CD4-positive, CD25-positive, alpha-beta regulatory T cell (primary cell): ENCODE measurements around the gene PTH1R. TPM values are rescaled to one million over a fixed set of nuclear protein-coding genes. Genes with fewer than 3 reads are reported as not detected.

Experiments used
- ATAC-seq, 2 donors: fragments of 150-1000 bp; cut with Tn5 transposase; one replicate each; pipeline ENCODE4 v1.10.0; 2021; ENCODE audit warnings: low read depth in 2 of 2, moderate number of reproducible peaks in 2 of 2, moderate library complexity in 1 of 2
- DNase-seq, 3 donors: peaks; one replicate each; pipeline versions ENCODE4 v3.0.0 to v3.0.0-alpha.2; 2012 to 2022; ENCODE audit warnings: mixed read lengths in 1 of 3
- H3K27ac ChIP-seq: one replicate; pipeline ENCODE4 v1.7.0; 2013; ENCODE audit warnings: mild to moderate bottlenecking, low read length; ENCODE audit not compliant: insufficient read depth, poor library complexity, severe bottlenecking
- H3K27me3 ChIP-seq: one replicate; pipeline ENCODE4 v1.7.0; 2013; ENCODE audit warnings: low read length; ENCODE audit not compliant: control insufficient read depth, insufficient read depth
- H3K36me3 ChIP-seq: one replicate; pipeline ENCODE4 v1.7.0; 2013; ENCODE audit warnings: mild to moderate bottlenecking, low read length, moderate library complexity; ENCODE audit not compliant: control insufficient read depth, insufficient read depth
- H3K4me1 ChIP-seq: 2 replicates; pipeline ENCODE4 v1.7.0; 2013; ENCODE audit warnings: mild to moderate bottlenecking, low read length; ENCODE audit not compliant: insufficient read depth, control insufficient read depth, poor library complexity, severe bottlenecking
- H3K4me3 ChIP-seq: one replicate; pipeline ENCODE4 v1.7.0; 2013; ENCODE audit warnings: low read depth, mild to moderate bottlenecking, low read length, moderate library complexity
- H3K9me3 ChIP-seq, 2 experiments: 1 replicate in 1 of 2; 2 replicates in 1 of 2; pipeline ENCODE4 v1.7.0; 2013; ENCODE audit warnings: low read length in 2 of 2, mild to moderate bottlenecking in 1 of 2, moderate library complexity in 1 of 2; ENCODE audit not compliant: control insufficient read depth in 2 of 2
- H3K27ac Mint-ChIP-seq, 3 donors: one replicate each; pipeline ENCODE4 v1.8.0; 2020 to 2022; ENCODE audit warnings: mild to moderate bottlenecking in 3 of 3, mixed read lengths in 3 of 3, moderate library complexity in 2 of 3
- H3K27me3 Mint-ChIP-seq: one replicate; pipeline ENCODE4 v1.8.0; 2022; ENCODE audit warnings: mild to moderate bottlenecking, mixed read lengths
- H3K36me3 Mint-ChIP-seq: one replicate; pipeline ENCODE4 v1.8.0; 2020; ENCODE audit warnings: mixed read lengths
- H3K4me1 Mint-ChIP-seq, 4 donors: one replicate each; pipeline ENCODE4 v1.8.0; 2020 to 2022; ENCODE audit warnings: mixed read lengths in 4 of 4, mild to moderate bottlenecking in 1 of 4
- H3K4me3 Mint-ChIP-seq, 4 donors: one replicate each; pipeline ENCODE4 v1.8.0; 2020 to 2022; ENCODE audit warnings: mild to moderate bottlenecking in 4 of 4, mixed read lengths in 4 of 4, moderate library complexity in 3 of 4
- H3K9me3 Mint-ChIP-seq, 7 donors: one replicate each; pipeline ENCODE4 v1.8.0; 2020 to 2022; ENCODE audit warnings: mixed read lengths in 7 of 7, mild to moderate bottlenecking in 3 of 7, moderate library complexity in 2 of 7
- polyA plus RNA-seq, 4 donors: library from polyadenylated mRNA; unstranded; fragments of 300-500 nt; fragmentation: Illumina TruSeq; gene quantifications; one replicate each; pipeline ENCODE4 v1.2.3, GENCODE V29; 2021
- total RNA-seq: library from RNA; stranded (reverse); gene quantifications from one replicate; pipeline ENCODE4 v1.2.3, GENCODE V29; 2022

The PTH1R gene
- not detected for total RNA-seq
- not detected for polyA plus RNA-seq

- H3K4me1 ChIP-seq = peaks cover 13% of the 10 kb centered on the region
- Mint-ChIP-seq H3K9me3 (peaks cover 0 to 2% (median 0%) of the 10 kb centered on the region in 7 donors), H3K27me3 (peaks cover 23% of the 10 kb centered on the region), H3K36me3 (no peaks in the 10 kb centered on the region), H3K27ac (no peak within 1 kb of the TSS), H3K4me3 (no peak within 1 kb of the TSS), H3K4me1 (peaks cover 0 to 19% (median 3%) of the 10 kb centered on the region in 4 donors)
- DNase-seq (no peak), ATAC-seq (no peak)
- no peaks in the 10 kb centered on the region for H3K36me3 ChIP-seq
- H3K9me3 ChIP-seq = no peaks in the 10 kb centered on the region
- H3K27ac ChIP-seq = no peak within 1 kb of the TSS
- peaks cover 7% of the 10 kb centered on the region for H3K27me3 ChIP-seq
- no peak within 1 kb of the TSS for H3K4me3 ChIP-seq
Observed at GRCh38 chr3:46877406-46878125, at the start of gene PTH1R. PTH1R (plus strand) TSS chr3:46877721; CDS start chr3:46883560, 5,839 bp downstream.

GRCh38 chr3:46829699-46830208 lies 47.8 kb upstream of the PTH1R start:
- DNase-seq = peak in 1 of 3 donors; percentile 38
- Mint-ChIP-seq H3K4me3 (no peak overlapping the region), H3K36me3 (no peaks in the 10 kb centered on the region), H3K4me1 (peaks cover 0 to 9% (median 3%) of the 10 kb centered on the region in 4 donors), H3K27ac (no peak overlapping the region), H3K9me3 (peaks cover 0 to 2% (median 0%) of the 10 kb centered on the region in 7 donors), H3K27me3 (peaks cover 20% of the 10 kb centered on the region)
- ATAC-seq = peak in 1 of 2 donors; percentile 14
- Histone ChIP-seq H3K27me3 (peaks cover 2% of the 10 kb centered on the region), H3K4me3 (no peak overlapping the region), H3K36me3 (no peaks in the 10 kb centered on the region), H3K27ac (no peak overlapping the region), H3K4me1 (no peaks in the 10 kb centered on the region), H3K9me3 (no peaks in the 10 kb centered on the region)

- no peak for ATAC-seq
- H3K4me3 Mint-ChIP-seq = no peak overlapping the region
Observed at GRCh38 chr3:46830801-46831200, 46.7 kb upstream of the PTH1R start.

GRCh38 chr3:46831316-46831715 lies 46.2 kb upstream of the PTH1R start:
- Histone ChIP-seq H3K9me3 (no peaks in the 10 kb centered on the region), H3K4me3 (no peak overlapping the region), H3K4me1 (no peaks in the 10 kb centered on the region), H3K27ac (no peak overlapping the region), H3K27me3 (no peaks in the 10 kb centered on the region), H3K36me3 (no peaks in the 10 kb centered on the region)
- H3K27ac Mint-ChIP-seq = no peak overlapping the region
- ATAC-seq (no peak), DNase-seq (no peak)
- no peaks in the 10 kb centered on the region for H3K9me3 Mint-ChIP-seq
- peaks cover 0 to 9% (median 4%) of the 10 kb centered on the region in 4 donors for H3K4me1 Mint-ChIP-seq
- peaks cover 13% of the 10 kb centered on the region for H3K27me3 Mint-ChIP-seq
- no peak overlapping the region for H3K4me3 Mint-ChIP-seq
- H3K36me3 Mint-ChIP-seq = no peaks in the 10 kb centered on the region

More at GRCh38 chr3:46830801-46831200, 46.7 kb upstream of the PTH1R start:
- Histone ChIP-seq H3K4me1 (no peaks in the 10 kb centered on the region), H3K36me3 (no peaks in the 10 kb centered on the region), H3K9me3 (no peaks in the 10 kb centered on the region), H3K27me3 (peaks cover 2% of the 10 kb centered on the region), H3K4me3 (no peak overlapping the region), H3K27ac (no peak overlapping the region)
- peaks cover 13% of the 10 kb centered on the region for H3K27me3 Mint-ChIP-seq
- H3K27ac Mint-ChIP-seq = no peak overlapping the region
- no peak for DNase-seq
- peaks cover 0 to 9% (median 4%) of the 10 kb centered on the region in 4 donors for H3K4me1 Mint-ChIP-seq
- no peaks in the 10 kb centered on the region for H3K36me3 Mint-ChIP-seq
- no peaks in the 10 kb centered on the region for H3K9me3 Mint-ChIP-seq

GRCh38 chr3:46831841-46832240 lies 45.7 kb upstream of the PTH1R start:
- no peak for ATAC-seq
- Mint-ChIP-seq H3K4me1 (peaks cover 0 to 9% (median 4%) of the 10 kb centered on the region in 4 donors), H3K36me3 (no peaks in the 10 kb centered on the region), H3K4me3 (no peak overlapping the region), H3K27me3 (peaks cover 10% of the 10 kb centered on the region), H3K9me3 (peaks cover 0 to 2% (median 0%) of the 10 kb centered on the region in 7 donors), H3K27ac (no peak overlapping the region)
- no peak for DNase-seq
- Histone ChIP-seq H3K9me3 (no peaks in the 10 kb centered on the region), H3K27ac (no peak overlapping the region), H3K27me3 (no peaks in the 10 kb centered on the region), H3K4me1 (no peaks in the 10 kb centered on the region), H3K4me3 (no peak overlapping the region), H3K36me3 (no peaks in the 10 kb centered on the region)

GRCh38 chr3:46833346-46834300 lies 43.9 kb upstream of the PTH1R start:
- DNase-seq (no peak), ATAC-seq (no peak)
- no peaks in the 10 kb centered on the region for H3K36me3 ChIP-seq
- no peaks in the 10 kb centered on the region for H3K27me3 ChIP-seq
- no peak overlapping the region for H3K4me3 Mint-ChIP-seq
- no peak overlapping the region for H3K27ac ChIP-seq
- peaks cover 5% of the 10 kb centered on the region for H3K27me3 Mint-ChIP-seq
- no peak overlapping the region for H3K27ac Mint-ChIP-seq
- H3K4me1 Mint-ChIP-seq = peaks cover 0 to 6% (median 0%) of the 10 kb centered on the region in 4 donors
- no peak overlapping the region for H3K4me3 ChIP-seq
- peaks cover 9 to 11% of the 10 kb centered on the region in 2 experiments for H3K9me3 ChIP-seq
- H3K36me3 Mint-ChIP-seq = peaks cover 4% of the 10 kb centered on the region
- peaks cover 0 to 17% (median 8%) of the 10 kb centered on the region in 7 donors for H3K9me3 Mint-ChIP-seq
- no peaks in the 10 kb centered on the region for H3K4me1 ChIP-seq

- peaks cover 5% of the 10 kb centered on the region for H3K27me3 Mint-ChIP-seq
- H3K4me3 Mint-ChIP-seq = no peak overlapping the region
- no peak overlapping the region for H3K4me3 ChIP-seq
- peaks cover 0 to 6% (median 0%) of the 10 kb centered on the region in 4 donors for H3K4me1 Mint-ChIP-seq
- peaks cover 4% of the 10 kb centered on the region for H3K36me3 Mint-ChIP-seq
- no peaks in the 10 kb centered on the region for H3K36me3 ChIP-seq
- peaks cover 9 to 19% of the 10 kb centered on the region in 2 experiments for H3K9me3 ChIP-seq
- H3K9me3 Mint-ChIP-seq = peaks cover 0 to 26% (median 15%) of the 10 kb centered on the region in 7 donors
- no peaks in the 10 kb centered on the region for H3K4me1 ChIP-seq
- no peak overlapping the region for H3K27ac ChIP-seq
- ATAC-seq (no peak), DNase-seq (no peak)
- H3K27ac Mint-ChIP-seq = no peak overlapping the region
- H3K27me3 ChIP-seq = no peaks in the 10 kb centered on the region
Observed at GRCh38 chr3:46835054-46835453, 42.5 kb upstream of the PTH1R start.
